IPS-18c (cell line): ENCODE data around the gene FBXO45.
"Not testable (repeated sequence)": the region's sequence is repeated elsewhere in the genome, so short reads cannot be mapped to it uniquely, and the experiment has no call there.

Experiments
- H3K4me3 ChIP-seq: 2 replicates; pipeline ENCODE4 v1.7.0; 2013; ENCODE audit warnings: low read depth, mild to moderate bottlenecking, low read length, moderate library complexity; ENCODE audit not compliant: insufficient read depth
- H3K9me3 ChIP-seq: one replicate; pipeline ENCODE4 v1.6.1; 2013; ENCODE audit warnings: mild to moderate bottlenecking, low read length, moderate library complexity; ENCODE audit not compliant: control insufficient read depth, insufficient read depth

FBXO45 gene

GRCh38 chr3:196550172-196550571, 18.3 kb upstream of the FBXO45 start:
- peaks cover 15% of the 10 kb centered on the region for H3K9me3 ChIP-seq
- H3K4me3 ChIP-seq = not testable (repeated sequence)

- H3K9me3 ChIP-seq = peaks cover 15% of the 10 kb centered on the region
- no peak overlapping the region for H3K4me3 ChIP-seq
Observed at GRCh38 chr3:196552253-196552652, 16.2 kb upstream of the FBXO45 start.

- H3K9me3 ChIP-seq = peaks cover 15% of the 10 kb centered on the region
Observed at GRCh38 chr3:196553551-196553950, 14.9 kb upstream of the FBXO45 start.

GRCh38 chr3:196554205-196554604, 14.3 kb upstream of the FBXO45 start:
- H3K4me3 ChIP-seq = no peak overlapping the region
- H3K9me3 ChIP-seq = peaks cover 12% of the 10 kb centered on the region

More at GRCh38 chr3:196553551-196553950, 14.9 kb upstream of the FBXO45 start:
- H3K4me3 ChIP-seq = no peak overlapping the region

- H3K9me3 ChIP-seq = peaks cover 5% of the 10 kb centered on the region
- no peak overlapping the region for H3K4me3 ChIP-seq
Observed at GRCh38 chr3:196555295-196555694, 13.2 kb upstream of the FBXO45 start.

- Histone ChIP-seq H3K9me3 (no peaks in the 10 kb centered on the region), H3K4me3 (no peak overlapping the region)
Observed at GRCh38 chr3:196557236-196557635, 11.2 kb upstream of the FBXO45 start.

- Histone ChIP-seq H3K4me3 (no peak overlapping the region), H3K9me3 (no peaks in the 10 kb centered on the region)
Observed at GRCh38 chr3:196558476-196558875, 10.0 kb upstream of the FBXO45 start.

- no peak overlapping the region for H3K4me3 ChIP-seq
- no peaks in the 10 kb centered on the region for H3K9me3 ChIP-seq
Observed at GRCh38 chr3:196559826-196560225, 8.6 kb upstream of the FBXO45 start.

GRCh38 chr3:196563721-196564225, 4.7 kb upstream of the FBXO45 start:
- no peak overlapping the region for H3K4me3 ChIP-seq
- H3K9me3 ChIP-seq = no peaks in the 10 kb centered on the region

- peak overlapping the region; percentile 99 for H3K4me3 ChIP-seq
- H3K9me3 ChIP-seq = no peaks in the 10 kb centered on the region
Observed at GRCh38 chr3:196569003-196569516, 600 bp downstream of the FBXO45 start.

GRCh38 chr3:196570332-196570731, 1.9 kb downstream of the FBXO45 start:
- H3K4me3 ChIP-seq, H3K9me3 ChIP-seq: not testable (repeated sequence)

GRCh38 chr3:196572389-196572788, 3.9 kb downstream of the FBXO45 start:
- H3K4me3 ChIP-seq = no peak overlapping the region

GRCh38 chr3:196585044-196585757, 16.7 kb downstream of the FBXO45 start:
- Histone ChIP-seq H3K9me3 (no peaks in the 10 kb centered on the region), H3K4me3 (no peak overlapping the region)

More at GRCh38 chr3:196572389-196572788, 3.9 kb downstream of the FBXO45 start:
- no peaks in the 10 kb centered on the region for H3K9me3 ChIP-seq

- H3K9me3 ChIP-seq = no peaks in the 10 kb centered on the region
- no peak overlapping the region for H3K4me3 ChIP-seq
Observed at GRCh38 chr3:196590279-196590678, 21.8 kb downstream of the FBXO45 start.

GRCh38 chr3:196596355-196596754, 27.9 kb downstream of the FBXO45 start:
- H3K9me3 ChIP-seq = no peaks in the 10 kb centered on the region
- no peak overlapping the region for H3K4me3 ChIP-seq

GRCh38 chr3:196597971-196598733, 29.7 kb downstream of the FBXO45 start:
- H3K9me3 ChIP-seq, H3K4me3 ChIP-seq: not testable (repeated sequence)

- Histone ChIP-seq H3K9me3 (no peaks in the 10 kb centered on the region), H3K4me3 (no peak overlapping the region)
Observed at GRCh38 chr3:196599734-196600128, 31.3 kb downstream of the FBXO45 start.

GRCh38 chr3:196600359-196600758, 31.9 kb downstream of the FBXO45 start:
- H3K4me3 ChIP-seq = no peak overlapping the region
- H3K9me3 ChIP-seq = no peaks in the 10 kb centered on the region
